DND-41 (cell line): Measurements from ENCODE around the gene ABCA2.

Experiments
- ATAC-seq: fragments of 200-7000 bp; cut with Tn5 transposase; 3 replicates; pipeline ENCODE4 v1.9.1; 2021; ENCODE audit warnings: low read depth; ENCODE audit not compliant: insufficient read depth
- DNase-seq: peaks from one replicate; pipeline ENCODE4 v3.0.0-alpha.2; 2020
- H2AFZ ChIP-seq: 2 replicates; pipeline ENCODE4 v1.6.0; 2012; ENCODE audit warnings: low read depth, low read length
- H3K27ac ChIP-seq: 2 replicates; pipeline ENCODE4 v1.5.1; 2012; ENCODE audit warnings: low read length, inconsistent platforms
- H3K27me3 ChIP-seq: fragments of 200-600 bp; sonication (generic); 2 replicates; pipeline ENCODE4 v1.6.0; 2012; ENCODE audit warnings: low read length, mild to moderate bottlenecking, inconsistent platforms; ENCODE audit not compliant: insufficient read depth, poor library complexity
- H3K36me3 ChIP-seq: 2 replicates; pipeline ENCODE4 v1.5.1; 2012; ENCODE audit warnings: low read length, inconsistent platforms; ENCODE audit not compliant: insufficient read depth
- H3K4me1 ChIP-seq: 2 replicates; pipeline ENCODE4 v1.5.1; 2012; ENCODE audit warnings: mild to moderate bottlenecking, low read length; ENCODE audit not compliant: insufficient read depth
- H3K4me2 ChIP-seq: 2 replicates; pipeline ENCODE4 v1.6.0; 2012; ENCODE audit warnings: mild to moderate bottlenecking, moderate library complexity, low read length, inconsistent platforms; ENCODE audit not compliant: insufficient read depth
- H3K4me3 ChIP-seq, 2 experiments: fragments of 200-600 bp in 1 of 2; shearing (Covaris generic) in 1 of 2; 2 replicates each; pipeline ENCODE4 v1.5.1; 2012 to 2016; ENCODE audit warnings: inconsistent platforms in 2 of 2, low read length in 2 of 2, mild to moderate bottlenecking in 2 of 2, low read depth in 1 of 2, moderate library complexity in 1 of 2
- H3K79me2 ChIP-seq: 2 replicates; pipeline ENCODE4 v1.6.0; 2012; ENCODE audit warnings: low read length, inconsistent platforms; ENCODE audit not compliant: insufficient read depth
- H3K9ac ChIP-seq: 2 replicates; pipeline ENCODE4 v1.6.0; 2012; ENCODE audit warnings: low read depth, mild to moderate bottlenecking, inconsistent platforms, low read length, moderate library complexity
- H3K9me3 ChIP-seq: 2 replicates; pipeline ENCODE4 v1.5.1; 2012; ENCODE audit warnings: low read length, moderate library complexity, mild to moderate bottlenecking, inconsistent platforms; ENCODE audit not compliant: insufficient read depth, severe bottlenecking
- H4K20me1 ChIP-seq: 2 replicates; pipeline ENCODE4 v1.6.0; 2012; ENCODE audit warnings: low read length; ENCODE audit not compliant: insufficient read depth
- EZH2 ChIP-seq: IDR thresholded peaks from 3 replicates; pipeline ENCODE4 v1.6.1; 2012; ENCODE audit warnings: borderline replicate concordance, low read depth, mild to moderate bottlenecking, moderate library complexity, low read length, inconsistent platforms; ENCODE audit not compliant: severe bottlenecking
- TF ChIP-seq, protein P1 (sequence below): IDR thresholded peaks from 2 replicates; pipeline ENCODE4 v1.5.1; 2012; ENCODE audit warnings: borderline replicate concordance, low read length, moderate library complexity, mild to moderate bottlenecking; ENCODE audit not compliant: poor library complexity, severe bottlenecking; ENCODE audit errors: extremely low read depth

Gene ABCA2

DNA sequence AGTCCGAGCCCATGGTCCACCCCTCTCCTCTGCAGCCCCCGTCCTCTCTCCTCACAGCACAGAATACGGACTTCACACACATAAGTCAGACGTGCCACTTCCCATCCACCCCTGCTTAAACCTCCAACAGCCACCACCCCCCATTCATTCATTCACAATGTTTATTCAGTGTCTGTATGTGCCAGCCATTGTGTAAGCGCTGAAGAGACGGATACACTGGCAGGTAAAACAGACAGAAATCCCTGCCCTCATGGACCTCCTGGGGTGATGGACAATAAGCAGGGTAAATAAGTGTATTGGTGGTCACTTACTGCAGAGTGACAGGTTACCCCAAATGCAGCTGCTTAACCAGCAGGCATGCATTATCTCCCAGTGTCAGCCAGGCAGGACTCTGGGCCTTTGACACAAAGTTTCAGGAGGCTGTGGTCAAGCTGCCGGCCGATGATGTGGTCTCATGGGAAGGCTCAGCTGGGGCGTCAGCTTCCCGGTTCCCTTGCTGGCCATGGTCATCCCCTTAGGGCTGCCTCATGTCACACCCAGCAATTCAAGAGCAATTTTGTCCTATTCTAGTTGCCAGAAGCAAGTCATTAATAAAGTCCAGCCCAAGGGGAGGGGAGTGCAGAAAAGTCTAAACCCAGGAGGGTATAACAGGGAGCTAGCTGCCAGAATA, 37.7 kb downstream of the ABCA2 start:
- Histone ChIP-seq H3K4me1 (peaks cover 11% of the 10 kb centered on the region), H2AFZ (no peak overlapping the region), H3K4me2 (no peak overlapping the region), H3K9me3 (no peaks in the 10 kb centered on the region), H3K79me2 (peaks cover 16% of the 10 kb centered on the region), H4K20me1 (peaks cover 20% of the 10 kb centered on the region), H3K36me3 (peaks cover 12% of the 10 kb centered on the region), H3K27me3 (peaks cover 2% of the 10 kb centered on the region), H3K4me3 (no peak overlapping the region), H3K27ac (no peak overlapping the region), H3K9ac (no peak overlapping the region)
- ATAC-seq (no peak), DNase-seq (no peak)
- no peak for TF ChIP-seq EZH2
- TF ChIP-seq, protein P1, sequence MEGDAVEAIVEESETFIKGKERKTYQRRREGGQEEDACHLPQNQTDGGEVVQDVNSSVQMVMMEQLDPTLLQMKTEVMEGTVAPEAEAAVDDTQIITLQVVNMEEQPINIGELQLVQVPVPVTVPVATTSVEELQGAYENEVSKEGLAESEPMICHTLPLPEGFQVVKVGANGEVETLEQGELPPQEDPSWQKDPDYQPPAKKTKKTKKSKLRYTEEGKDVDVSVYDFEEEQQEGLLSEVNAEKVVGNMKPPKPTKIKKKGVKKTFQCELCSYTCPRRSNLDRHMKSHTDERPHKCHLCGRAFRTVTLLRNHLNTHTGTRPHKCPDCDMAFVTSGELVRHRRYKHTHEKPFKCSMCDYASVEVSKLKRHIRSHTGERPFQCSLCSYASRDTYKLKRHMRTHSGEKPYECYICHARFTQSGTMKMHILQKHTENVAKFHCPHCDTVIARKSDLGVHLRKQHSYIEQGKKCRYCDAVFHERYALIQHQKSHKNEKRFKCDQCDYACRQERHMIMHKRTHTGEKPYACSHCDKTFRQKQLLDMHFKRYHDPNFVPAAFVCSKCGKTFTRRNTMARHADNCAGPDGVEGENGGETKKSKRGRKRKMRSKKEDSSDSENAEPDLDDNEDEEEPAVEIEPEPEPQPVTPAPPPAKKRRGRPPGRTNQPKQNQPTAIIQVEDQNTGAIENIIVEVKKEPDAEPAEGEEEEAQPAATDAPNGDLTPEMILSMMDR, result no peak

DNA sequence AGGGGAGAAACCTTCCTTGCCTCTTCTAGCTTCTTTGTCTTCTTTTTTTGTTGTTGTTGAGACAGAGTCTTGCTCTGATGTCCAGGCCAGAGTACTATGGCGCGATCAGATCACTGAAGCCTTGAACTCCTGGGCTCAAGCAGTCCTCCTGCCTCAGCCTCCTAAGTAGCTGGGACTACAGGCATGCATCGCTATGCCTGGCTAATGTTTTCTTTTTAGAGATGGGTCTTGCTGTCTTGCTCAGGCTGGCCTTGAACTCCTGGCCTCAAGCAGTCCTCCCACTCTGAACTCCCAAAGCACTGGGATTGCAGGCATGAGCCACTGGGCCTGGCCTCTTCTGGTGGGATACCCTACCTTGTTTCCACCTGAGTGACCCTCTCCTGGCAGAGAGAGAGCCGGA, 39.2 kb downstream of the ABCA2 start:
- H3K4me1 ChIP-seq, result peaks cover 11% of the 10 kb centered on the region
- H3K36me3 ChIP-seq, result peaks cover 8% of the 10 kb centered on the region
- DNase-seq (no peak), ATAC-seq (no peak)
- H3K4me2 ChIP-seq, result no peak overlapping the region
- H2AFZ ChIP-seq, result no peak overlapping the region
- TF ChIP-seq, protein P1, result no peak
- TF ChIP-seq EZH2, result no peak
- no peaks in the 10 kb centered on the region for H3K9me3 ChIP-seq
- peaks cover 12% of the 10 kb centered on the region for H4K20me1 ChIP-seq
- H3K4me3 ChIP-seq, result no peak overlapping the region
- peaks cover 15% of the 10 kb centered on the region for H3K79me2 ChIP-seq
- no peak overlapping the region for H3K27ac ChIP-seq
- H3K9ac ChIP-seq, result no peak overlapping the region
- H3K27me3 ChIP-seq, result peaks cover 2% of the 10 kb centered on the region

DNA sequence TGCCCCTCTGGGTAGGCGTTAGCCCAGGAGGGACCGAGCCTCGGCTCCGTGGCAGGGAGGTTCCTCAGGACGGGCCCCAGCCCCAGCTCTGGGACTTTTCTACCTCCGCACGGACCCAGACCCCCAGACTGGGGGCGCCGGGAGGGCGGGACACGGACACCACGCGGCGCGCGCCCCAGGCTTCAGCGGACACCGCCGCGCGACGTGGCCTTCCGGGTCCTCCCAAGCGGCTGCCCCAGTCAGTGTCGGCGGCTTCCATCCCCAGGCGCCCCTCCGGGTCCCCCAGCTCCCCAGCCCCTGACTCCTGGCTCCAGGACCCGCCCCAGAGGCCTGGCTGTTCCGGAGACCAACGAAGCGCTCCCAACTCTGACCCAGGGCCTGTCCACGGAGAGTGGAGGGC, 42.2 kb downstream of the ABCA2 start:
- H3K4me1 ChIP-seq, result no peaks in the 10 kb centered on the region
- peaks cover under 1% of the 10 kb centered on the region for H3K27me3 ChIP-seq
- no peak overlapping the region for H3K4me3 ChIP-seq
- H4K20me1 ChIP-seq, result no peaks in the 10 kb centered on the region
- ATAC-seq (no peak), DNase-seq (no peak)
- H3K79me2 ChIP-seq, result no peaks in the 10 kb centered on the region
- no peak overlapping the region for H3K27ac ChIP-seq
- no peak overlapping the region for H3K4me2 ChIP-seq
- TF ChIP-seq, protein P1, result no peak
- TF ChIP-seq EZH2, result no peak
- H3K36me3 ChIP-seq, result no peaks in the 10 kb centered on the region
- no peak overlapping the region for H2AFZ ChIP-seq
- H3K9me3 ChIP-seq, result no peaks in the 10 kb centered on the region
- no peak overlapping the region for H3K9ac ChIP-seq
